H1 (cell line): ENCODE data around the gene ASB7. TPM values are rescaled to one million over a fixed set of nuclear protein-coding genes. Genes with fewer than 3 reads are reported as not detected.

Experiments
- CEBPB ChIP-seq: IDR thresholded peaks from 2 replicates; pipeline ENCODE4 v1.6.1; 2012; ENCODE audit warnings: low read depth, low read length
- E2F6 ChIP-seq: IDR thresholded peaks from 2 replicates; pipeline ENCODE4 v1.6.1; 2012; ENCODE audit warnings: inconsistent platforms
- JUN ChIP-seq: IDR thresholded peaks from 2 replicates; pipeline ENCODE4 v1.6.1; 2011; ENCODE audit warnings: low read depth, mild to moderate bottlenecking, improper control_type of control experiment, low read length
- SIN3A ChIP-seq, 2 experiments: IDR thresholded peaks in 1 of 2; conservative IDR thresholded peaks in 1 of 2; 2 replicates each; pipeline ENCODE4 v1.6.1; 2011 to 2012; ENCODE audit warnings: low read length in 2 of 2, improper control_type of control experiment in 1 of 2, low read depth in 1 of 2, mild to moderate bottlenecking in 1 of 2
- YY1 ChIP-seq: IDR thresholded peaks from 2 replicates; pipeline ENCODE4 v1.6.1; 2011; ENCODE audit warnings: low read depth, mild to moderate bottlenecking, low read length
- polyA plus RNA-seq, 7 experiments: library from polyadenylated mRNA; depleted of rRNA in 3 of 7; stranded (reverse) in 5 of 7; unstranded in 2 of 7; fragments of >200 nt in 5 of 7; fragments of 200-250 nt in 2 of 7; gene quantifications; 1 replicate in 5 of 7; 2 replicates in 1 of 7; 4 replicates in 1 of 7; pipeline versions ENCODE4 v1.2.1 to v1.2.3, GENCODE V29; 2011 to 2013; ENCODE audit warnings: missing spikeins in 2 of 7, mixed read lengths in 2 of 7
- total RNA-seq: library from RNA; stranded (reverse); fragmentation: NEBNext Ultra II Directional; extraction: Animal tissue kit (Norgen Biotek cat#: 25700); gene quantifications from 2 replicates; pipeline ENCODE4 v1.2.1, GENCODE V29; 2021

The ASB7 gene
- total and polyA plus RNA-seq, 2 of the 8 experiments (the other 6 are each of a cell fraction or from before 2014, with no cell fraction given): 5.2 to 12.8 TPM

GRCh38 chr15:100652116-100652515, 49.7 kb downstream of the ASB7 start (continued):
- no peak for TF ChIP-seq SIN3A (conservative IDR thresholded peaks at IDR 0.05 in 1 of 2, IDR thresholded peaks at IDR 0.05 in 1 of 2; ENCODE audit: low read depth in 1 of 2, low read length in 2 of 2)
- no peak for TF ChIP-seq E2F6
- TF ChIP-seq JUN: no peak
- TF ChIP-seq YY1: no peak
- TF ChIP-seq CEBPB: no peak
